ENCODE measurements around the gene C1orf87.
"Not testable (repeated sequence)": the region's sequence is repeated elsewhere in the genome, so short reads cannot be mapped to it uniquely, and the experiment has no call there.

The C1orf87 gene

DNA sequence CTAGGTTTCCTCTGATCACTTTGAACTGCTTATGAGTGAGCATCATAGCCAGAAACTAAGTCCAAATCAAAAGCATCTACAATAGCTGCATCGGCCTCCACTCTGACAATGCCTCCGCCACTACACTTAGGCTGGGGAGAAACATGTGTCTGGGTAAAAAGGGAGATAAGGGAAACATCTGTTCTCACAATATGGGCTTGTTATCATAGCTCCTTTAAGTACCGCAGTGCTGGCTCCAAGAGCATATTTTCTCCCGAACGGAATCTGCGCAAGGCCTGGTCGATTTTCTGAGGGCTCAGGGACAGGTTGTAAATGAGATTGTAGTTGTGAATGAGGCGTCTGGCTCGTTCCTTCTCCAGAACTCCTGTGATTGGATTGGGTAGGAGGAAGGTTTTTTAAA lies 83.1 kb downstream of the C1orf87 start:
- no peak for DNase-seq

DNA sequence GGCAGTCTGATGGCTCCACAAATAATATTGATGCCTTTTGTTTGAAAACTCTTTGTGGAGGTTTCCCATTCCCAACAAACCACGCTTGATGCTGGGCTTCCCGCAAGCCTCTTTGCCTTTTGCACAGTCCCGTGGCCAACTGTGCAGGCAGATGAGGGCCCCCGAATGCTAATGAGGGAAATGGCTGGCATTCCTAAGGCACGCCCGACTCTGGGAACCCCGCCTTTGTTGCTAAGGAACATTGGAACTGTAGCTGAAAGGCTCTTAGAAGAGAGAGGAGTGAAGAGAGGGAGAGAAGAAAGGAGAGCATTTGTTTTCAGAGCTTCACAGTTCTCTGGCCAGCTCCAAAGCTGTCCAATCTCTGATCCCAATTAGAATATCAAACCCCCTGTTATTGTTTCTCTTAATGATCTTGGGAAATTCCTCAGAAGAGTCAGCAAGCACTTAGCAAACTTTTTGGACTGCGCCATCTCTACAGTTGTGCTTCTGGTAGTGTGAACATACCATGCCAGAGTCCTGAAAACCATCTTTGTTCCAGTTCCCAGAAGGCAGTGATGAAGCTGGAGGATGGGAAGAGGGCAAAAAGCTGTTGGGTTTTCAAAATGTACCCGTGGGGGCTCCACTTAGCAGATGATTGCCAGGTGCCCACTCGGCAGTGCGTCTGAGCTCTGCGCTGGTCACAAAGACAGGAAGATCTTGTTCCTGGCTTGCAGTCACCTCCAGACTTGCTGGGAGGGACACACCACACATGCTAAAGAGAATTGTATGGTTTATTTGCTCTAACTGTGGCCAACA lies 86.9 kb downstream of the C1orf87 start:
- no peak for DNase-seq

DNA sequence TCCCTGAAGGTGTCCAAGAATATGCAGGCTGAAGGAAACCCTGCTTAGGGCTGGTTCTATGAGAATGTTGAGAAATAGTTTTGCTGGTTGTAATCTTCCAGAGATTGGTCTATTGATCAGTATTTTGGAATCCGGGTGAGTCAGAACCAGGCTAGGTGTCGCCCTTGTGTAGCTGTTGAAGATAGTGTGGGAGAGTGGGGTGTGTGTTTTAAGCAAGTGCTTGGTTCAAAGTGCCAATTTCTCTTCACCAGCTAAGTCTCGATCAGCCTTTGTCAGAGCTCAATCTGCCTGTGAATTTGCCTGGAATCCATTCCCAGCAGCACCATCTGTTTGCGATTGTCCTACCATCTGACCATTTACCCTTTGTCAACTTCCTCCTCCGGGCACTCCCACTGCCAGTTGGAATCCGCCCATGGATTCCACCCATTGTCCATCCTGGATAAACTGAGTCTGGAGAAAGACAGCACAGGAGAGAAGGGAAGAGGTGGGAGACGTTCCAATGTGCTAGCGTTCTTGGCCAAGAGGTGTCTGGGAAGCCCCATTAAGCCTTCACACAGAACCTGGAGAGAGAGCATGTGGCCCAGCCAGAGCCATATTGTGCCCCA lies 87.6 kb downstream of the C1orf87 start:
- no peak for DNase-seq

GRCh38 chr1:59979666-59980065 lies 93.9 kb downstream of the C1orf87 start:
- no peak for DNase-seq

- no peak for DNase-seq
Observed at GRCh38 chr1:59978511-59978910, 95.1 kb downstream of the C1orf87 start.

DNA sequence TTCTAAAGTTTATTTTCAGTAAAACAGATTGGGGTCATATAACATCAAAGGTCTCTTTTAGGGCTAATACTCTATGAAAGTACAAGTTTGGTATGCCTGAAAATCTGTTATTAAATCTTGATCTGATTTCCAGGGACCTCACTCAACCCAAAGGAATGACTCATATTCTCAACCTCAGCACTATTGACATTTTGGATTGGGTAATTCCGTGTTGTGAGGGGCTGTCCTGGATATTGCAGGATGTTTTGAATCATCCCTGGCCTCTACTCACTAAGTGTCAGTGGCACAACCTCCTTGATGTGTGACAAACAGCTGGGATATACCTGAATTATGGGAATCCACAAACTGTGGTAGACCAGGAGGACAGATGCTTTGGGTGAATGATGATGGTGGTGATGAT lies 95.5 kb downstream of the C1orf87 start:
- DNase-seq = no peak

DNA sequence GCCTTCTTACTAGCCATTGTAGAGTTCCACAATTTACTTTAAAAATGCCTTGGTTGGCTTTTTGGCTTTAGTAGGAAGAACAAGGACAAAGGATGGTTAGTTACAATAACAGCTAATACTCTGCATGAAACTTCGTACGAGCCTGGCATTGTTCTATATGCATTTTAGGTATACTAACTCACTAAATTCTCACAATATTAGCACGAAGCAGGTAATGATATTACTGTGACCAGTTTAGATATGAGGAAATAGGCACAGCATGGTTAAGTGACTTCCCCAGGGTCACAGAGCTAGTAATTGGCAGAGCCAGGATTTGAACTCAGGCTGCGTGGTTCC lies 96.5 kb downstream of the C1orf87 start:
- no peak for DNase-seq

DNA sequence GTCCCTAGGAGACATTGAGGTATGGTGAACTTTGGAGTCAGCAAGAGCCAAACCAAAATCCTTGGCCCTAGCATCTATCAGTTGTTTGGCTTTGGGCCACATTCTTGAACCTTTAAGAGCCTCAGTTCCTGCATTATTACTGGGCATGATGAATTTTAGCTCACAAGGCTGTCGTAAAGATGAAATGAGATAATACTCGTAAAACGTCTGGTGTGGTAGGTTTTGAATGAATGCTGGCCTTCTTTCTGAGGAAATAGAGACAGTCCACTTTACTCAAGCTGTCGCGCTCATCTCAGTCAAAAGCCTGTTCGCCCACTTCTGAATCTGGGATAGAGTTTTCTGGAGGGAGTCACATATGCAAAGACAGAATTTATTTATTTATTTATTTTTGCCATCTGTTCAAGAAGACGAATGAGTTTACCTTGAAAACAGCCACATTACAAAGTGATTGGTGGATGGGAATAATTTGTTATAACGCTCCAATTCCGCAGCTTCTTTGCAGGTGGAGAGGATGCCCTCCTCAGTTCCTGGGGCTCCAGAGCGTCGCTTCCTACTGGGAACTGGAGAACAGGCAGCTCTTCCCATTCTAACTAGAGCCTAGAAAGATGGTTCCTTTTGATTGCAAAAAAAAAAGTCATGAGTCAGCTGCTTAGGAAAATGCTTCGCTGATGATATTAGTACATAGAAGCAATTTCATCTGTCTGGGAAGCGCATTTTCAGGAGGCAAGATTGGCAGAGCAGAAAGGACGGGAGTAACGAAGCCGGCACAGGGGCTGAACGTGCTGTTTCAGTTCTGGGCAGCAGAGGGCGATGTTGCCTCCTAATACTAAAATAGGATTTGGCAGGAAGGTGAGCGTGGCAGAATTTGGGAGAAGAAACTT lies 97.1 kb downstream of the C1orf87 start:
- DNase-seq = peak; percentile 46

GRCh38 chr1:59973719-59974118 lies 99.9 kb downstream of the C1orf87 start:
- DNase-seq = no peak

GRCh38 chr1:59972216-59972927 lies 101.2 kb downstream of the C1orf87 start:
- no peak for DNase-seq

DNA sequence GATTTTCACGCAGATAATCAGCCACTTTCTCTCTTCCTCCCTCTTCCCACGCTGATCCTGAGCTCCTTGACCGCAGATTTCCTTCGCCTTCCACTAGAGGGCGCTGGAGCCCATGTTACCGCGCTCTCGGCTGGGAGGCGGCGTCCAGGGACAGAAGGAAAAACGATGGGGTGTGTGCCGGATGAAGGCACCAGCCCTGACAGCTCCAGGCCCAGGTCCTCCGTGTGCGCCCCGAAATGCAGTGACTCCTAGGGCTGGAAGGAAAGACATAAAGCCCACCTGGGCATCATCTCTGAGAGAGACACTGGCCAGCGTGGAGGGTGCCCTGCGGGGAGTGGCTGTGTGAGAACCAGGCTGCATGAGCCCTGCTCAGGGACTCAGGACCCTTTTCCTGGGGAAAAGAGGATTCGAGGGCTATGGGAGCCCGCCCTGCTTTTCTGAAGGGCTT lies 102.1 kb downstream of the C1orf87 start:
- DNase-seq = peak; percentile 36

DNA sequence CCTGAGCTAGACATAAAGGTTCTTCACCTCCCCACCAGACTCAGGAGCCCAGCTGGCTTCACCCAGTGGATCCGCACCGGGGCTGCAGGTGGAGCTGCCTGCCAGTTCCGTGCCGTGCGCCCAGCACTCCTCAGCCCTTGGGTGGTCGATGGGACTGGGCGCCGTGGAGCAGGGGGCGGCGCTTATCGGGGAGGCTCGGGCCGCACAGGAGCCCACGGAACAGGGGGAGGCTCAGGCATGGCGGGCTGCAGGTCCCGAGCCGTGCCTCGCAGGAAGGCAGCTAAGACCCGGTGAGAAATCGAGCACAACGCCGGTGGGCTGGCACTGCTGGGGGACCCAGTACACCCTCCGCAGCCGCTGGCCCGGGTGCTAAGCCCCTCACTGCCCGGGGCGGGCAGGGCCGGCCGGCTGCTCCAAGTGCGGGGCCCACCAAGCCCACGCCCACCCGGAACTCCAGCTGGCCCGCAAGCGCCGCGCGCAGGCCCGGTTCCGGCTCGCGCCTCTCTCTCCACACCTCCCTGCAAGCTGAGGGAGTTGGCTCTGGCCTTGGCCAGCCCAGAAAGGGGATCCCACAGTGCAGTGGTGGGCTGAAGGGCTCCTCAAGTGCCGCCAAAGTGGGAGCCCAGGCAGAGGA lies 103.9 kb downstream of the C1orf87 start:
- not testable (repeated sequence) for DNase-seq

- not testable (repeated sequence) for DNase-seq
Observed at GRCh38 chr1:59968746-59969145, 104.8 kb downstream of the C1orf87 start.

GRCh38 chr1:59967780-59968179 lies 105.8 kb downstream of the C1orf87 start:
- DNase-seq = no peak

- no peak for DNase-seq
Observed at GRCh38 chr1:59967141-59967697, 106.4 kb downstream of the C1orf87 start.

DNA sequence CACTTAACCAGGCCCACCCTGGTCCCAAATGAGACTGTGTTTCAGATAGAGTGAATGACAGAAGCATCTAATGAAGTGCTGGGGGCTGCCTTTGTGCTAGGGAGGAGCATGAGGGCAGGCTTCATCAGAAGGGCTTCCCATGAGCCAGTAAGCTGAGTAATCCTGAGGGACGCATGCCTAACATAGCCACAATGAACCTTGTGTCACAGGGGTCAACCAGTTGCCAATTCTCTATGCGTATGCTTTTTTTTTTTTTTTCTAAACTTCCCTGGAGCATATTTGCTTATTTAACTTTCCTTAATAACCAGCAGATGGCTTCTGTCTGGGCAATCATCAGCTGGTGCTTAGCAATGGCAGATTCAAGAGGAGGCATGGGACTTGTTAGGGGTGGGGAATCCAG lies 121.5 kb downstream of the C1orf87 start:
- DNase-seq = no peak

- no peak for DNase-seq
Observed at GRCh38 chr1:59949648-59950047, 123.9 kb downstream of the C1orf87 start.

DNA sequence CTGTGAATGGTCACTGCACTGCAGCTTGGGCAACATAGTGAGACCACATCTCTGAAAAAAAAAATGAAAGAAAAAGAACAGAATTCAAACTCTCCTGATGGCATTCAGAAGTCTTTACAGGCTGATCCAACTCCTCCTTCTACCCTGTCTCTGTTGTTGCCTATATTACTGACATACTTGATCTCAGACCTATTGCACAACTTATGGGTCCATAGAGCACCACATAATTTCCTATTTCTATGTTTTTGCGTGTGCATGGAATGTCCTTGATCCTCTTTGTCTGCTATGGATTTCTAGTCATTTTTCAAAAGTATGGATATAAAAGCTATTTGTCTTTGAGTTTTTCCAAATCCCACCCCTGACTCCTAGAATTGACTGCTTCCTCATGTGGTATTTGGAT lies 124.6 kb downstream of the C1orf87 start:
- DNase-seq = no peak

DNA sequence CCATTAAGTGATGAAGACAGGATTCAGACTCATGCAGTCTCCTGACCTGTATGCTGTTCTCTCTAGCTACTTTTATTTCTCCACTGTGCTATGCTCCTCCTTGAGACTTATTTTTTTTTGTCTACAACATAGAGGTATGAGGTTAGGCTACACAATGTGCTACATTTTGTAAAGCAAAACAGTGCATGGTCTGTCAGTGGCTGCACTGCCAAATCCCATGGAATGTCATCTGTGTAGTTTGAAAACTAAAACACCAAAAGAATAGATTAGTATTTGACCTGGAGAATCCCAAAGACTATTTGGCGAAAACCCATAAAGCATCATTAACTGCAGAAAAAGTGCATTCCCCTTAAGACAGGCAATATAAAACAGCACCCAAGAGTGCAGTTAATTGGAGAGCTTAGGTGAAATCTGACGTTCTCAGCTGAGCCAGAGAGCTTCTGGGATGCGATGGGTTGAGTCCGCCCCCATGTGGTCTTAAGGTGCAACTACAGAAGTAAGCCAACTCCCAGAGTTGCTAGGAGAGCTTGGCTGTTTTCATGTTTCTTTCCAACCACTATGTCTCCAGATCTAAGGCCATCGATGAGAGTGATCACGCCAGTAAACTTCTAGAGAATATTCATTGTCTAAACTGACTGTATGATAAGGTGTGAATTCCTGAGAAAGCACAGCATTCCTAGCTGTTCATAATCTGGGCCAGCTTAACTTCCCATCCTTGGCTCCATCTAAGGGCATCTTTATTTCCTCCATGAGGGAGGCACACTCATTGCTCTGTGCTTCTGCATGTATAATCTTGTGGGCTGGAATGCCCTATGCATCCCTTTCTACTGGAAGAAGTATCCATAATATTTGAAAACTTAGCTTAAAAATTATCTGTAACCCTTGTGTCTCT lies 126.3 kb downstream of the C1orf87 start:
- DNase-seq = peak; percentile 12

- DNase-seq = no peak
Observed at GRCh38 chr1:59945790-59946189, 127.8 kb downstream of the C1orf87 start.
